SU-DHL-6 (cell line): ENCODE measurements around the gene CRYBG2.
A peak's percentile ranks its signal among the peaks of the same experiment; 100 is the strongest.

ENCODE experiments used
- H2AFZ ChIP-seq: fragments of 200-600 bp; sonication (generic); 2 replicates; pipeline ENCODE4 v1.6.1; 2014; ENCODE audit warnings: low read depth, mild to moderate bottlenecking, moderate library complexity, mixed read lengths, antibody characterized with exemption, low read length; ENCODE audit not compliant: severe bottlenecking
- H3F3A ChIP-seq: fragments of 200-600 bp; shearing (Covaris generic); 2 replicates; pipeline ENCODE4 v1.6.0; 2016; ENCODE audit warnings: antibody characterized with exemption, mild to moderate bottlenecking; ENCODE audit not compliant: insufficient read depth
- H3K27ac ChIP-seq: fragments of 200-600 bp; sonication (generic); 2 replicates; pipeline ENCODE4 v1.5.1; 2016; ENCODE audit warnings: low read depth, mild to moderate bottlenecking, low read length, moderate library complexity, mixed read lengths
- H3K27me3 ChIP-seq: fragments of 200-600 bp; sonication (generic), shearing (Covaris generic); 2 replicates; pipeline ENCODE4 v1.6.0; 2014; ENCODE audit warnings: mild to moderate bottlenecking, low read length
- H3K36me3 ChIP-seq: fragments of 200-600 bp; sonication (generic); 2 replicates; pipeline ENCODE4 v1.6.1; 2014; ENCODE audit warnings: mild to moderate bottlenecking, low read length, mixed read lengths
- H3K4me2 ChIP-seq: fragments of 300-600, 200-600 bp; shearing (Covaris generic), sonication (generic); 2 replicates; pipeline ENCODE4 v1.6.0; 2014; ENCODE audit warnings: low read length, low read depth, mild to moderate bottlenecking; ENCODE audit not compliant: poor library complexity, severe bottlenecking
- H3K4me3 ChIP-seq: fragments of 200-600 bp; sonication (generic); 2 replicates; pipeline ENCODE4 v1.5.1; 2014; ENCODE audit warnings: antibody characterized with exemption, low read length, mild to moderate bottlenecking, mixed read lengths; ENCODE audit not compliant: insufficient read depth, poor library complexity, severe bottlenecking
- H3K79me2 ChIP-seq: fragments of 200-600 bp; sonication (generic); 2 replicates; pipeline ENCODE4 v1.6.1; 2014; ENCODE audit warnings: mild to moderate bottlenecking, low read length, moderate library complexity; ENCODE audit not compliant: insufficient read depth
- H3K9ac ChIP-seq: fragments of 200-600 bp; sonication (generic); 2 replicates; pipeline ENCODE4 v1.7.0; 2014; ENCODE audit warnings: mild to moderate bottlenecking, low read length
- H3K9me2 ChIP-seq: fragments of 200-600 bp; sonication (generic); replicated peaks from 2 replicates; pipeline ENCODE4 v1.6.1; 2014; ENCODE audit warnings: low read length; ENCODE audit not compliant: insufficient read depth
- H3K9me3 ChIP-seq: fragments of 200-600 bp; sonication (generic); 2 replicates; pipeline ENCODE4 v1.6.1; 2014; ENCODE audit warnings: low read length, mixed read lengths; ENCODE audit not compliant: insufficient read depth
- H4K20me1 ChIP-seq: fragments of 200-600 bp; sonication (generic); 2 replicates; pipeline ENCODE4 v1.6.1; 2014; ENCODE audit warnings: low read depth, mild to moderate bottlenecking, antibody characterized with exemption, low read length, moderate library complexity, mixed read lengths
- CTCF ChIP-seq: fragments of 200-600 bp; sonication (generic); IDR thresholded peaks from one replicate; pipeline ENCODE4 v1.5.1; 2017; ENCODE audit warnings: antibody characterized with exemption, mild to moderate bottlenecking, low read length, moderate library complexity; ENCODE audit not compliant: insufficient read depth, poor library complexity, severe bottlenecking
- EZH2phosphoT487 ChIP-seq: fragments of 200-600 bp; sonication (generic), shearing (Covaris generic); conservative IDR thresholded peaks from 2 replicates; pipeline ENCODE4 v1.6.1; 2018; ENCODE audit warnings: mild to moderate bottlenecking, antibody characterized with exemption, low read length, moderate library complexity, mixed read lengths

Gene CRYBG2

DNA sequence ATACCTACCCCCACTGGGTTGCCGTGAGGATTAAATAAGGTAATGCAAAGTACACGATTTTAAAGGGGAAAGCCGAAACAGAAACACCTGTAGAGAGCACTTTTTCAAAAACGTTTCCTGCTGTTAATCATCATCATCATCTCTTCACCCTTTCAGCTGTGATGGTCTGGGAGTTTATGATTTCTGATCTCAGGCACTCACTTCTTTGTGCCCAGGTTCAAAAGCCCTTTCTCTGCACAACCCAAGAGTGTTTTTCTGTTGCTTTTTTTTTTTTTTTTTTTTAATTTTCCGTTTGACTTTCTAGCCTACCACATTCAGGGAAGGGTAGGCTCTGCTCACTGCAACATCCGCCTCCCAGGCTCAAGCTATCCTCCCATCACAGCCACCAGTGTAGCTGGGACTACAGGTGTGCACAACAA lies 46.6 kb downstream of the CRYBG2 start:
- H3K9me3 ChIP-seq: no peaks in the 10 kb centered on the region
- H3K27ac ChIP-seq: peak overlapping the region; percentile 95
- peak overlapping the region; percentile 77 for H3K9ac ChIP-seq
- no peaks in the 10 kb centered on the region for H3K36me3 ChIP-seq
- H3K4me2 ChIP-seq: peak overlapping the region; percentile 83
- no peaks in the 10 kb centered on the region for H3K27me3 ChIP-seq
- H3K79me2 ChIP-seq: peaks cover 23% of the 10 kb centered on the region
- peak overlapping the region; percentile 17 for H2AFZ ChIP-seq
- H4K20me1 ChIP-seq: no peaks in the 10 kb centered on the region
- no peaks in the 10 kb centered on the region for H3K9me2 ChIP-seq
- peak overlapping the region; percentile 83 for H3K4me3 ChIP-seq
- H3F3A ChIP-seq: peaks cover 10% of the 10 kb centered on the region
- TF ChIP-seq CTCF (no peak), EZH2phosphoT487 (no peak)

DNA sequence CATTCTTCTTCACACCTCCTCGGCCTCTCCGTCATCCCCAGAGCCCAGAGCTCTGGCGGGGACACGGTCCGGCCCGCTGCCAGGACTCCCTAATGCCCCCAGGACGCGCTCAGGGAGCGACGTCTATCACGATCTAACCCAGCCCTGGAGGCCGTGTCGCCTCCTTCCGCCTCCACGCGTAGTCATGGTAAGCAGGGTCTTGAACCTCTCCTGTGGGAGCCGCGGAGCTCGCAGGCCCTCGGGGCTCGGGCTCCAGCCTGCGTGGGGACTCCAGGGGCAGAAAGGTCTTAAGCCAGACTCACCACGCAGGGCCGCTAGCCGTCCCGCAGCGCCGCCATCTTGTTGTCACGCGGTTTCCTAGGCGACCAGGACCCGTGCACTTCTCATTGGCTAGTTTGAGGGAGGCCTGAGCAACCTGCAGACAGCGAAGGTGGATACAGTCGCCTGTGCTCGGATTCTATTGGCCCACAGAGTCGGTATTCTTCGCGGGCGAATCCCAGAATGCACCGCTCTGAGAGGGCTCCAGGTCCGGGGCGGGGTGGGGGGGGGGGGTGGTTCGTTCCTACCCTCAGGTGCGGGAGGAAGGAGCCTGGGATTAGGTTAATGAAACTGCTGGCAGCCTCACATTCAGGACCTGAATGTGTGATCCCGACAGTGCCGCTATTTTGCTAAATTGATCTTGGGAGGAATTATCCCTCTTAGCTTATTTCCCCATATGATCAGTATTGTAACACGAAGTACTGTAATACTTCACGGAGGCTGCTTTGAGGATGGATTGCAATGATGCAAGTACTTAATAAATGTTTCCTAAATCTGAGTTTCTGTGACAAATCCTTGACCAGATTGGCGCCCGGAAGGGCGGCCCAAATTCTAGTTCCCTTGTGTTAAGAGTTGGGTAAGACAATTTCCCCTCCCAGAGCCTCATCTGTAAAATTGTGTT lies 47.4 kb downstream of the CRYBG2 start, which contains the start of gene UBXN11:
Gene UBXN11, minus strand, starts transcription at position 347 of the 940 bp plus-strand sequence. CDS start 3,753 bp downstream, outside the sequence.
- Histone ChIP-seq H4K20me1 (no peaks in the 10 kb centered on the region), H3K79me2 (peaks cover 23% of the 10 kb centered on the region), H3K9ac (peak within 1 kb of the TSS; percentile 77), H3F3A (peaks cover 10% of the 10 kb centered on the region), H3K27ac (peak within 1 kb of the TSS; percentile 95), H3K4me2 (peak within 1 kb of the TSS; percentile 97), H2AFZ (peak within 1 kb of the TSS; percentile 60), H3K9me3 (no peaks in the 10 kb centered on the region), H3K27me3 (no peaks in the 10 kb centered on the region), H3K4me3 (peak within 1 kb of the TSS; percentile 83), H3K36me3 (no peaks in the 10 kb centered on the region), H3K9me2 (no peaks in the 10 kb centered on the region)
- TF ChIP-seq EZH2phosphoT487 (no peak), CTCF (no peak)

GRCh38 chr1:26305667-26306289 lies 48.2 kb downstream of the CRYBG2 start:
- Histone ChIP-seq H3K9ac (peak overlapping the region; percentile 77), H3K27me3 (no peaks in the 10 kb centered on the region), H3K9me3 (no peaks in the 10 kb centered on the region), H3K4me2 (peak overlapping the region; percentile 97), H3K9me2 (no peaks in the 10 kb centered on the region), H3K36me3 (no peaks in the 10 kb centered on the region), H3K79me2 (peaks cover 23% of the 10 kb centered on the region), H3F3A (peaks cover 10% of the 10 kb centered on the region), H4K20me1 (no peaks in the 10 kb centered on the region), H2AFZ (peak overlapping the region; percentile 60), H3K4me3 (peak overlapping the region; percentile 83), H3K27ac (peak overlapping the region; percentile 39)
- TF ChIP-seq CTCF: no peak
- no peak for TF ChIP-seq EZH2phosphoT487
